Liver (tissue), 9 donors: ENCODE measurements around the gene BCKDK. TPM values are rescaled to one million over a fixed set of nuclear protein-coding genes. Genes with fewer than 3 reads are reported as not detected.

Experiments used
- DNase-seq: peaks from one replicate; pipeline ENCODE4 v3.0.0-alpha.2; 2017; ENCODE audit warnings: low spot score
- H3K27ac ChIP-seq, 2 donors: one replicate each; pipeline ENCODE4 v1.7.0; 2013; ENCODE audit warnings: inconsistent platforms in 2 of 2, low read length in 2 of 2, control low read depth in 1 of 2, low read depth in 1 of 2, mild to moderate bottlenecking in 1 of 2
- H3K27me3 ChIP-seq, 4 donors: one replicate each; pipeline versions ENCODE4 v1.6.1 to v1.7.0; 2013; ENCODE audit warnings: low read length in 3 of 4, inconsistent platforms in 1 of 4, mild to moderate bottlenecking in 1 of 4, moderate library complexity in 1 of 4; ENCODE audit not compliant: control insufficient read depth in 4 of 4, insufficient read depth in 4 of 4
- H3K36me3 ChIP-seq, 4 donors: one replicate each; pipeline versions ENCODE4 v1.6.1 to v1.7.0; 2013; ENCODE audit warnings: low read length in 3 of 4, mild to moderate bottlenecking in 3 of 4, low read depth in 1 of 4, moderate library complexity in 1 of 4; ENCODE audit not compliant: control insufficient read depth in 4 of 4, insufficient read depth in 3 of 4
- H3K4me1 ChIP-seq, 4 donors: one replicate each; pipeline versions ENCODE4 v1.6.1 to v1.7.0; 2013; ENCODE audit warnings: low read length in 3 of 4, mild to moderate bottlenecking in 3 of 4, moderate library complexity in 1 of 4; ENCODE audit not compliant: control insufficient read depth in 4 of 4, insufficient read depth in 4 of 4
- H3K4me3 ChIP-seq, 3 donors: one replicate each; pipeline versions ENCODE4 v1.6.1 to v1.7.0; 2013; ENCODE audit warnings: low read length in 3 of 3, control low read depth in 1 of 3, low read depth in 1 of 3, mild to moderate bottlenecking in 1 of 3
- H3K9ac ChIP-seq, 2 donors: one replicate each; pipeline ENCODE4 v1.7.0; 2013; ENCODE audit warnings: low read length in 2 of 2, mild to moderate bottlenecking in 2 of 2, moderate library complexity in 2 of 2, control low read depth in 1 of 2, low read depth in 1 of 2
- H3K9me3 ChIP-seq, 4 donors: one replicate each; pipeline versions ENCODE4 v1.6.1 to v1.7.0; 2013; ENCODE audit warnings: low read length in 3 of 4; ENCODE audit not compliant: control insufficient read depth in 4 of 4
- EGR1 ChIP-seq, 2 donors: IDR thresholded peaks; 2 replicates each; pipeline ENCODE4 v1.6.1; 2016 to 2018; ENCODE audit warnings: antibody characterized with exemption in 2 of 2, low read depth in 2 of 2
- FOXA1 ChIP-seq: IDR thresholded peaks from 2 replicates; pipeline ENCODE4 v1.6.1; 2016; ENCODE audit warnings: antibody characterized with exemption
- FOXA2 ChIP-seq: IDR thresholded peaks from 2 replicates; pipeline ENCODE4 v1.6.1; 2016; ENCODE audit warnings: antibody characterized with exemption
- GABPA ChIP-seq, 2 donors: IDR thresholded peaks in 1 of 2; conservative IDR thresholded peaks in 1 of 2; 2 replicates each; pipeline ENCODE4 v1.6.1; 2016; ENCODE audit warnings: antibody characterized with exemption in 2 of 2, mild to moderate bottlenecking in 1 of 2, moderate library complexity in 1 of 2
- HNF4A ChIP-seq, 2 donors: conservative IDR thresholded peaks; 2 replicates each; pipeline ENCODE4 v1.6.1; 2016; ENCODE audit warnings: antibody characterized with exemption in 2 of 2, mild to moderate bottlenecking in 2 of 2
- HNF4G ChIP-seq: IDR thresholded peaks from 2 replicates; pipeline ENCODE4 v1.6.1; 2016; ENCODE audit warnings: antibody characterized with exemption
- JUND ChIP-seq, 2 donors: IDR thresholded peaks; 2 replicates each; pipeline ENCODE4 v1.6.1; 2016; ENCODE audit warnings: antibody characterized with exemption in 2 of 2
- NR2F2 ChIP-seq: IDR thresholded peaks from 2 replicates; pipeline ENCODE4 v1.6.1; 2016; ENCODE audit warnings: antibody characterized with exemption
- RAD21 ChIP-seq, 2 donors: IDR thresholded peaks; 2 replicates each; pipeline ENCODE4 v1.6.1; 2016; ENCODE audit warnings: antibody characterized with exemption in 2 of 2, mild to moderate bottlenecking in 2 of 2
- RXRA ChIP-seq, 2 donors: IDR thresholded peaks; 2 replicates each; pipeline ENCODE4 v1.6.1; 2017 to 2018; ENCODE audit warnings: antibody characterized with exemption in 2 of 2, mild to moderate bottlenecking in 1 of 2
- SP1 ChIP-seq: IDR thresholded peaks from 2 replicates; pipeline ENCODE4 v1.6.1; 2018; ENCODE audit warnings: antibody characterized with exemption, mild to moderate bottlenecking
- TAF1 ChIP-seq: conservative IDR thresholded peaks from 2 replicates; pipeline ENCODE4 v1.6.1; 2016; ENCODE audit warnings: antibody characterized with exemption, mild to moderate bottlenecking
- YY1 ChIP-seq: IDR thresholded peaks from 2 replicates; pipeline ENCODE4 v1.6.1; 2016; ENCODE audit warnings: antibody characterized with exemption, mild to moderate bottlenecking
- WGBS: extraction: QIAGEN DNeasy Blood & Tissue Kit; methylation state at CpG from one replicate; pipeline ENCODE4 v1.1.7; 2013; 5-methylcytosine and 5-hydroxymethylcytosine counted together
- polyA plus RNA-seq, 2 donors: library from polyadenylated mRNA; stranded (reverse) in 1 of 2; unstranded in 1 of 2; fragments of 200-250 nt in 1 of 2; fragments of >200 nt in 1 of 2; fragmentation: Nextera tagmentation in 1 of 2; extraction: Ambion mirVana in 1 of 2; gene quantifications; one replicate each; pipeline versions ENCODE4 v1.2.1 to v1.2.3, GENCODE V29; 2013 to 2015
- total RNA-seq, 2 donors: library from RNA; depleted of rRNA; stranded (reverse); fragments of >200 nt; gene quantifications; one replicate each; pipeline ENCODE4 v1.2.3, GENCODE V29; 2014
- TF ChIP-seq, protein P1 (sequence below): IDR thresholded peaks from 2 replicates; pipeline ENCODE4 v1.6.1; 2016; ENCODE audit warnings: antibody characterized with exemption, mild to moderate bottlenecking
- TF ChIP-seq, protein P2 (sequence below): IDR thresholded peaks from 2 replicates; pipeline ENCODE4 v1.6.1; 2016; ENCODE audit warnings: antibody characterized with exemption
- TF ChIP-seq, protein P3 (sequence below): IDR thresholded peaks from 2 replicates; pipeline ENCODE4 v1.6.1; 2016; ENCODE audit warnings: antibody characterized with exemption
- TF ChIP-seq, protein P4 (sequence below): fragments of 150-350 bp; IDR thresholded peaks from 2 replicates; pipeline ENCODE4 v1.5.1; 2017; ENCODE audit warnings: improper control_type of control experiment, low read depth, low read length; ENCODE audit not compliant: missing input control
- donor health status: healthy.
- donor health status: healthy.
- donor health status: healthy.
- donor health status: healthy.
- donor health status: healthy.

BCKDK gene
- total and polyA plus RNA-seq, 4 donors: 10.0 to 41.6 (median 34.9) TPM

DNA sequence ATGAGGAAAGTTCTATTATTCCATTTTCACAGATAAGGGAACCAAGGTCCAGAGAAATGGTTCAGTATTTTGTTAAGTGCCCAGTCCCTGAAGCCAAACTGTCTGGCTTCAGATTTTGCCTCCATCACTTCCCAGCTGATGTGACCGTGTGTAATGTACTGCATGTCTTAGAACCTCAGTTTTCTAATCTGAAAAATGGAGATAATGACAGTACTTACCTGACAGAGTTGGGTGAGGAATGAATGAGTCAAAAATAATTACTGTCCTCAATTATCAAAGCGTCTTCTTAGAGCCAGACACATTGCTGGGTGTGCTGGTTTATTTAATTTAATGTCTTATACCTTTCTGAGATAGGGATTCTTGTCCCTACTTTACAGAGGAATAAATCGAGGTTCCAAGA, 40.8 kb upstream of the BCKDK start (continued):
- TF ChIP-seq SP1 (no peak), GABPA (IDR thresholded peaks at IDR 0.05 in 1 of 2, conservative IDR thresholded peaks at IDR 0.05 in 1 of 2) (no peak)
- TF ChIP-seq, protein P1, sequence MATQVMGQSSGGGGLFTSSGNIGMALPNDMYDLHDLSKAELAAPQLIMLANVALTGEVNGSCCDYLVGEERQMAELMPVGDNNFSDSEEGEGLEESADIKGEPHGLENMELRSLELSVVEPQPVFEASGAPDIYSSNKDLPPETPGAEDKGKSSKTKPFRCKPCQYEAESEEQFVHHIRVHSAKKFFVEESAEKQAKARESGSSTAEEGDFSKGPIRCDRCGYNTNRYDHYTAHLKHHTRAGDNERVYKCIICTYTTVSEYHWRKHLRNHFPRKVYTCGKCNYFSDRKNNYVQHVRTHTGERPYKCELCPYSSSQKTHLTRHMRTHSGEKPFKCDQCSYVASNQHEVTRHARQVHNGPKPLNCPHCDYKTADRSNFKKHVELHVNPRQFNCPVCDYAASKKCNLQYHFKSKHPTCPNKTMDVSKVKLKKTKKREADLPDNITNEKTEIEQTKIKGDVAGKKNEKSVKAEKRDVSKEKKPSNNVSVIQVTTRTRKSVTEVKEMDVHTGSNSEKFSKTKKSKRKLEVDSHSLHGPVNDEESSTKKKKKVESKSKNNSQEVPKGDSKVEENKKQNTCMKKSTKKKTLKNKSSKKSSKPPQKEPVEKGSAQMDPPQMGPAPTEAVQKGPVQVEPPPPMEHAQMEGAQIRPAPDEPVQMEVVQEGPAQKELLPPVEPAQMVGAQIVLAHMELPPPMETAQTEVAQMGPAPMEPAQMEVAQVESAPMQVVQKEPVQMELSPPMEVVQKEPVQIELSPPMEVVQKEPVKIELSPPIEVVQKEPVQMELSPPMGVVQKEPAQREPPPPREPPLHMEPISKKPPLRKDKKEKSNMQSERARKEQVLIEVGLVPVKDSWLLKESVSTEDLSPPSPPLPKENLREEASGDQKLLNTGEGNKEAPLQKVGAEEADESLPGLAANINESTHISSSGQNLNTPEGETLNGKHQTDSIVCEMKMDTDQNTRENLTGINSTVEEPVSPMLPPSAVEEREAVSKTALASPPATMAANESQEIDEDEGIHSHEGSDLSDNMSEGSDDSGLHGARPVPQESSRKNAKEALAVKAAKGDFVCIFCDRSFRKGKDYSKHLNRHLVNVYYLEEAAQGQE: no peak

DNA sequence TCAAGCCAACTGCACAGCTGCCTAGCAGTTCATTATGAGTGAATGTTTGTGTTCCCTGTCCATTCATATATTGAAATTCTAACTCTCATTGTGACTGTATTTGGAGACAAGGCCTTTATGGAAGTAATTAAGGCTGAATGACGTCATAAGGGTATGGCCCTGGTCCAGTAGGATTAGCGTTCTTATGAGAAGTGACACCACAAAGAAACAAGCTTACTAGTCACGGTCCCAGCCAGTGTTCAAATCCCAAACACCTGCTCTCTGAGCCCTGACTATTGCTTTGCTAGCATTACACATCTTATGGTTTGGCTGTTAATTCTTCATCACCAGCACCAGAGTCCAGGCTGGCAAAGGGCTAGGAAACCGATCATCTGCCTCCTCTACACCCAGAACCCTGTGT, 36.3 kb upstream of the BCKDK start:
- no peak for DNase-seq
- Histone ChIP-seq H3K36me3 (peaks cover 0 to 3% (median 2%) of the 10 kb centered on the region in 4 donors), H3K9me3 (no peaks in the 10 kb centered on the region), H3K27me3 (no peaks in the 10 kb centered on the region), H3K4me3 (no peak overlapping the region), H3K9ac (no peak overlapping the region), H3K27ac (no peak overlapping the region), H3K4me1 (peaks cover 0 to 26% (median 19%) of the 10 kb centered on the region in 4 donors)
- WGBS: 57% methylated on average over 4 of the region's 4 CpGs
- TF ChIP-seq RAD21 (IDR thresholded peaks at IDR 0.05) (no peak), HNF4G (no peak), NR2F2 (no peak), HNF4A (conservative IDR thresholded peaks at IDR 0.05) (no peak), YY1 (no peak)
- TF ChIP-seq, protein P2, sequence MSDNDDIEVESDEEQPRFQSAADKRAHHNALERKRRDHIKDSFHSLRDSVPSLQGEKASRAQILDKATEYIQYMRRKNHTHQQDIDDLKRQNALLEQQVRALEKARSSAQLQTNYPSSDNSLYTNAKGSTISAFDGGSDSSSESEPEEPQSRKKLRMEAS: no peak

DNA sequence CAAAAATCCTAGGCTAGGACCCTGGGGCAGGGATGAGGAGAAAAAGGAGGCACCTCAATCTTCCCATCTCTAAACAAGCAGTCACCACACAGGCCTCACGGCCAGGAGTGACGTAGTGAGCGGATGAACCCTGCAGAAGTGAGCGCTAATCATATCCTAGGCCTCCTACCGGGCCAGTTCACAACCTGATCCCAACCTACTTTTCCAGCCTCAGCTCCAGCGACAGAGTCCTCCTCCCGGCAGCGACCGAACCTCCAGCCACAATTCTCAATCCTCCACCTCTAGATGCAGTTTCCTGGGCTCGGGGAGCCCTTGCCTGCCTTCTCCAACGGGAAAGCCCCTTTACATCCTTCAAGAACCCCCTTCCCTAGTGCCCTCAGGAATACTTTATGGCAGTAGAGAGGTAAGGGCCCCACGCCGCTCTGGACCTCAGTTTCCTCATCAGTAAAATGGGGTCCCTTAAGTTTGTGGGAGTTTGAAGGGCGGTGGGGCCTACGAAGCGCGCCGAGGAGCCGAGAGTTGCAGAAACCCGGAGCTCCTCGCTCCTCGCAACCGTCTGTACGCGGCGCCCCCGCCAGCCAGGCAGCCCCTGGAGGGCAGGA, 35.5 kb upstream of the BCKDK start:
- peak overlapping the region; percentile 21 to 87 for H3K9ac ChIP-seq
- H3K4me1 ChIP-seq: peaks cover 0 to 26% (median 19%) of the 10 kb centered on the region in 4 donors
- WGBS: 6% methylated on average over 27 of the region's 27 CpGs
- DNase-seq: no peak
- H3K4me3 ChIP-seq: peak overlapping the region; percentile 94 to 100 (median 100)
- H3K27ac ChIP-seq: peak overlapping the region; percentile 97 to 98
- peaks cover 4 to 11% (median 7%) of the 10 kb centered on the region in 4 donors for H3K36me3 ChIP-seq
- H3K27me3 ChIP-seq: no peaks in the 10 kb centered on the region
- H3K9me3 ChIP-seq: no peaks in the 10 kb centered on the region
- TF ChIP-seq GABPA (IDR thresholded peaks at IDR 0.05 in 1 of 2, conservative IDR thresholded peaks at IDR 0.05 in 1 of 2) (no peak), RAD21 (IDR thresholded peaks at IDR 0.05) (no peak), EGR1 (IDR thresholded peaks at IDR 0.05; ENCODE audit: low read depth in 2 of 2) (no peak), JUND (IDR thresholded peaks at IDR 0.05) (no peak), FOXA2 (no peak), FOXA1 (no peak), RXRA (IDR thresholded peaks at IDR 0.05) (no peak), HNF4G (no peak), TAF1 (no peak), SP1 (no peak), YY1 (no peak)
- TF ChIP-seq, protein P1: no peak
- TF ChIP-seq, protein P2: no peak
- TF ChIP-seq, protein P3, sequence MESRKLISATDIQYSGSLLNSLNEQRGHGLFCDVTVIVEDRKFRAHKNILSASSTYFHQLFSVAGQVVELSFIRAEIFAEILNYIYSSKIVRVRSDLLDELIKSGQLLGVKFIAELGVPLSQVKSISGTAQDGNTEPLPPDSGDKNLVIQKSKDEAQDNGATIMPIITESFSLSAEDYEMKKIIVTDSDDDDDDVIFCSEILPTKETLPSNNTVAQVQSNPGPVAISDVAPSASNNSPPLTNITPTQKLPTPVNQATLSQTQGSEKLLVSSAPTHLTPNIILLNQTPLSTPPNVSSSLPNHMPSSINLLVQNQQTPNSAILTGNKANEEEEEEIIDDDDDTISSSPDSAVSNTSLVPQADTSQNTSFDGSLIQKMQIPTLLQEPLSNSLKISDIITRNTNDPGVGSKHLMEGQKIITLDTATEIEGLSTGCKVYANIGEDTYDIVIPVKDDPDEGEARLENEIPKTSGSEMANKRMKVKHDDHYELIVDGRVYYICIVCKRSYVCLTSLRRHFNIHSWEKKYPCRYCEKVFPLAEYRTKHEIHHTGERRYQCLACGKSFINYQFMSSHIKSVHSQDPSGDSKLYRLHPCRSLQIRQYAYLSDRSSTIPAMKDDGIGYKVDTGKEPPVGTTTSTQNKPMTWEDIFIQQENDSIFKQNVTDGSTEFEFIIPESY: no peak
- TF ChIP-seq, protein P4, sequence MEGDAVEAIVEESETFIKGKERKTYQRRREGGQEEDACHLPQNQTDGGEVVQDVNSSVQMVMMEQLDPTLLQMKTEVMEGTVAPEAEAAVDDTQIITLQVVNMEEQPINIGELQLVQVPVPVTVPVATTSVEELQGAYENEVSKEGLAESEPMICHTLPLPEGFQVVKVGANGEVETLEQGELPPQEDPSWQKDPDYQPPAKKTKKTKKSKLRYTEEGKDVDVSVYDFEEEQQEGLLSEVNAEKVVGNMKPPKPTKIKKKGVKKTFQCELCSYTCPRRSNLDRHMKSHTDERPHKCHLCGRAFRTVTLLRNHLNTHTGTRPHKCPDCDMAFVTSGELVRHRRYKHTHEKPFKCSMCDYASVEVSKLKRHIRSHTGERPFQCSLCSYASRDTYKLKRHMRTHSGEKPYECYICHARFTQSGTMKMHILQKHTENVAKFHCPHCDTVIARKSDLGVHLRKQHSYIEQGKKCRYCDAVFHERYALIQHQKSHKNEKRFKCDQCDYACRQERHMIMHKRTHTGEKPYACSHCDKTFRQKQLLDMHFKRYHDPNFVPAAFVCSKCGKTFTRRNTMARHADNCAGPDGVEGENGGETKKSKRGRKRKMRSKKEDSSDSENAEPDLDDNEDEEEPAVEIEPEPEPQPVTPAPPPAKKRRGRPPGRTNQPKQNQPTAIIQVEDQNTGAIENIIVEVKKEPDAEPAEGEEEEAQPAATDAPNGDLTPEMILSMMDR: no peak
